ENCODE measurements around the gene EEF1AKMT3.
A peak's percentile ranks its signal among the peaks of the same experiment; 100 is the strongest.
"Not testable (repeated sequence)": the region's sequence is repeated elsewhere in the genome, so short reads cannot be mapped to it uniquely, and the experiment has no call there.

EEF1AKMT3 gene

DNA sequence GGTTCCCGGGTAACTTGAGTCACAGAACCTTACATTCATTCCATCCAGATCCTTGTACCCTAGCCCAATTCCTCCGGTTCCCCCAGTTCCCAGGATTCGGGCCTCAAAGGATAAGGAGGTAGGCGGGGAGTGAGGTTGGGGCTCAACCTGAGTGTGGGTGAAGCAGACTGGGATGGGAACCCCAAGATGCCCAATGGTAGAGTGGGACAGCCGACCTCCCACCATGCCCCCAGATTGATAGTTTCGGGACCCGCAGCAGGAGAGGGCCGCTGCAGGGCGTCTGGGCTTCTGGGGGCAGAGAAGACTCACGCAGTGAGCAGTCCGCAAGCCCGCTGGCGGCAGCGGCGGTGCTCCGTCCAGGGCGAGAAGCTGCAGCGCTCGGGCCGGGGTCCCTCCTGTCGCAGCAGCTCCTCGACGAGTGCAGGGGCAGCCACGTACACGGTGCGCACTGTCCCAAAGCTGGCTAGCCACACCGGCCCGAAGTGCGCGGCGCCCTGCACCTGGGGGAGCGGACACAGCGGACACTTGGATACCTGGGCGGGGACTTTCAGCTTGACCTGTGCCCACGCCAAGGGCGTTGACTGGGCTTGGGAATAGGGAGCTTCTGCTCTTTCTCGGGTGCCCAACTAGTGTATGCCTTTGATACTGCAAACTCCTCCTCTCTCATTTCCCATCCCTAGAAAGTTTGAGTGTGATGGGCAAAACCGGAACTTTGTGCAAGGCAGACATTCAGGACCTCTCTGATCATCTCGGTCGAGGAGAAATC is 6.5 kb upstream of the EEF1AKMT3 start:
- no peak for DNase-seq (ENCODE audit: low spot score)

- DNase-seq (ENCODE audit: low spot score), result no peak
These were observed 5.7 kb upstream of the EEF1AKMT3 start, which contains the start of gene CYP27B1 for GRCh38 chr12:57766464-57767304. TSS of gene CYP27B1 (minus strand) at chr12:57767078. CDS start at chr12:57767041, 37 bp downstream.

DNA sequence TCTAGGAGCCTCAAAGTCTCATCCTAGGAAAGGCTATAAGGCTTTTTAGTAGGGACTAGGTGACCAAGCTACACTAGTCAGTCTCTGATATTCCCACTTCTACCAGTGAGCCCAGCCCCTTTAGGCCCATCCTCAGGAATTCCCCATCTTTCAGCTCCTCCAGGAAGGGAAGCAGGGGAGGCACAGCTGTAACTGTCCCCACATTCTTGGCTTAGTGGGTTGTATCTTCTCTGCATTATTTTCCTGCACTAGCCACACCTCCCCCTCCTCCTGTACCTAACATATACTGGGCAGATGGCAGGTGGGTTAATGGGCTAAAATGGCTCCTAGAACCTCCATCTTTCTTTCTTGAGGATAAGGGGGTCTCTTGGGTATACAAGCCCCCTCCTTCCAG is 5.1 kb upstream of the EEF1AKMT3 start:
- no peak for DNase-seq (ENCODE audit: low spot score)

DNA sequence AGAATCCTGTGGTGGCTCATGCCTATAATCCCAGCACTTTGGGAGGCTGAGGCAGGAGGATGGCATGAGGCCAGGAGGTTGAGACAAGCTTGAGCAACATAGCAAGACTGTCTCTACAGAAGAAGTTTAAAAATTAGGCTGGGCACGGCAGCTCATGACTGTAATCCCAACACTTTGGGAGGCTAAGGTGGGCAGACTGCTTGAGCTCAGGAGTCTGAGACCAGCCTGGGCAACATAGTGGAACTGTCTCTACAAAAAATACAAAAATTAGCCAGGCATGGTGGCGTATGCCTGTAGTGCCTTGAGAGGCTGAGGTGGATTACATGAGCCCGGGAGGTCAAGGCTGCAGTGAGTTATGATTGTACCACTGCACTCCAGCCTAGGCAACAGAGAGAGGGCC is 4.5 kb upstream of the EEF1AKMT3 start:
- DNase-seq (ENCODE audit: low spot score), result no peak

DNA sequence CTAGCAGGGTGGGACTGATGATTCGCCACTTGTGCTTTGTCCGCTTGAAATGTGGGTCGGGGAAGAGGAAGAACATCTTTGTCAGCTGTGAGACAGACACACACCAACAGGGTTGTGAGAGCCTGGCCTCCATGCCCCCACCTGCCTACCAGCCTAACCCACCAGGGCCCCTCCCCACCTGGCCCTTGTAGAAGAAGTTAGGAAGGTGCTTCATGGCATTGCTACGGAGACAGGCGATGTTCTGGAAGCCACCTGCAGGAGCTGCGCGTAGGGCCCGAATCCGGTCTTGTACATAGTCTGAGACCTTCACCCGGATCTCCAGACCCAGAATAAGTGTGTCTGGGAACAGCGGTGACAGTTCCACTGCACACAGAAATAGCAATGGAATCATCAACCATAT is 2.8 kb upstream of the EEF1AKMT3 start:
- no peak for DNase-seq (ENCODE audit: low spot score)

- DNase-seq (ENCODE audit: low spot score), result no peak
These were observed 1.7 kb upstream of the EEF1AKMT3 start for GRCh38 chr12:57770734-57771133.

DNA sequence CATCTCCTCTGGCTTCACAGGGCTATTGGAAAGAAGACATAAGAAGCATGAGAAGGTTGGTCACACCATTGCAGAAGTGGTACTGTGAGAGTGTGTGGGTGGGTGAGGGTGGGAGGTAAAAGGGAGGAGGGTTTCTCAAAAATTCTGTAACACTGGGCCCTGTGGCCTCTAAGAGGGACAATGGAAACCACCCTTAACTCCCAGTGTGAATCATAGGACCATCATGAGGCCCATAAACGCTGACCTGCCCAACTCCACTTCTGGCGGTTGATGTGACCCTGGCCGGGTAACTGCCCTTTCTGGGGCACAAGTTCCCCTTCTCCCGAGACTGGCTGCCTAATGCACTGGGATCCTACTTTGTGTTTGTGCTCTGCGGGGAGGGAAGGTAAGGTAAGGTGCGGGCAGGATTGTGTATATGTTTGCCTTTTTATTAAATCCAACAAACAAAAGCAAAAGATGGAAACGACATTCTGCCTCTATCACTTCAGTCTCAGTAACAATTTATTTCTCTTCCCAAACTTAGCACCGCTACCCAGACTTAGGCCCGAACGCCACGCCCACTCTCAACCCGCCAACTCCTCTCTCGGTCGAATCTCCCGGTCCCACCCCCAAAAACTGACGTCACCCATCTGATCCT is 1.1 kb upstream of the EEF1AKMT3 start:
- DNase-seq (ENCODE audit: low spot score), result peak; percentile 84

GRCh38 chr12:57771873-57772428 is 463 bp upstream of the EEF1AKMT3 start, which contains the start of gene METTL1:
TSS of gene METTL1 (minus strand) at chr12:57772105. CDS start at chr12:57772083, 22 bp downstream.
- DNase-seq (ENCODE audit: low spot score), result peak; percentile 89

DNA sequence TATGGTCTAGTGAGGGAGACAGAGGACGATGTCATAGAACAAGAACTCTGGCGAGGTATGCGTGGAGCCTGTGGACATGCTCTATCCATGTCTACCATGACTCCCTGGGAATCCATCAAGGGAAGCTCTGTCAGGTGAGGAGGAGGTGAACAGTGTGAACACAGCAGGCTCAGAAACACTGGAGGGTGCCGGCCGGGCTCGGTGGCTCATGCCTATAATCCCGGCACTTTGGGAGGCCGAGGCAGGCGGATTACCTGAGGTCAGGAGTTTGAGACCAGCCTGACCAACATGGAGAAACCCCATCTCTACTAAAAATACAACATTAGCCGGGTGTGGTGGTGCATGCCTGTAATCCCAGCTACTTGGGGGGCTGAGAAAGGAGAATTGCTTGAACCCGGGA is 2.2 kb downstream of the EEF1AKMT3 start:
- not testable (repeated sequence) for DNase-seq (ENCODE audit: low spot score)

DNA sequence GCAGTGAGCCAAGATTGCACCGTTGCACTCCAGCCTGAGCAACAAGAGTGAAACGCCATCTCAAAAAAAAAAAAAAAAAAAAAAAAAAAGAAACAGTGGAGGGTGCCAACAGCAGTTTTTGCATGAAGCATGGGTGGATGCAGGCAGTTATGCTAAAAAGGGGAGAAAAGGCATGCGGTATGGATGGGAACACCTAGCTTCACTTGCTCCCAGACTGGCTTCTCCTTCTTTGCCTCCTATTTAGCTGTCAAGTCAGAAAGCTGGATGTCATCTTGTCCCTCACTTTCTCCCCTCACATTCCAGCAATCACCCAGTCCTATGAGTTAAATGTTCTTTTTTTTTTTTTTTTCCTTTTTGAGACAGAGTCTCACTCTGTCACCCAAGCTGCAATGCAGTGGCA is 2.6 kb downstream of the EEF1AKMT3 start:
- no peak for DNase-seq (ENCODE audit: low spot score)

DNA sequence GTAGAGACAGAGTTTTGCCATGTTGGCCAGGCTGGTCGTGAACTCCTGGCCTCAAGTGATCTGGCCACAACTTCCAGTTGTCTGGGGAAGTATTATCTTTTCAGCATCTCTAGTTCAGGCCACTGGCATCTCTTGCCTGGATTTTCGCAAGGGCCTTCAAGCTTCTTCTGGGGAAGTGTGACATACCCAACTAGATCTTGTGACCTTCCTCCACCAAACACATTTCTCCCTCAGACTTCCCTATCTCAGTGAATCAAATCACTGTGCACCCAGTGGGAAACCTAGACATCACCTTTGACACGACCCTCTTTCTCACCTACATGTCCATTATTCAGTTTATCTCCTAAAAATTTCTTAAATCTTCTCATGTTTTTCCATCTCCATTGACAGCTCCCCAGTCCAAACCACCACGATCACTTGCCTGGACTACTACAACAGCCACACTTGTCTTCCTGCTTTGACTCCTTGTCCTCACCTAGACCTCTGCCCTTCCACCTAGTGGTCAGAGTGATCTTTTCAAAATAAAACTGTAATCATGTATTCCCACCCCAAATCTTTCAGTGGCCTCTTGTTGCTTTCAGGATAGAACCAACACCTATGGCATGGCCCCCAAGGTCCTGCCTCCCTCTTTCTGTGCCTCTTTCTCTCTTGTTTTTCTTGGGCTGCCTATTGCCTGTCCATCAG is 3.3 kb downstream of the EEF1AKMT3 start:
- DNase-seq (ENCODE audit: low spot score), result no peak

GRCh38 chr12:57776247-57776587 is 3.8 kb downstream of the EEF1AKMT3 start:
- no peak for DNase-seq (ENCODE audit: low spot score)

GRCh38 chr12:57777367-57777766 is 5.0 kb downstream of the EEF1AKMT3 start:
- no peak for DNase-seq (ENCODE audit: low spot score)

GRCh38 chr12:57777911-57778310 is 5.5 kb downstream of the EEF1AKMT3 start:
- DNase-seq (ENCODE audit: low spot score), result no peak

GRCh38 chr12:57779736-57780135 is 7.3 kb downstream of the EEF1AKMT3 start:
- no peak for DNase-seq (ENCODE audit: low spot score)

DNA sequence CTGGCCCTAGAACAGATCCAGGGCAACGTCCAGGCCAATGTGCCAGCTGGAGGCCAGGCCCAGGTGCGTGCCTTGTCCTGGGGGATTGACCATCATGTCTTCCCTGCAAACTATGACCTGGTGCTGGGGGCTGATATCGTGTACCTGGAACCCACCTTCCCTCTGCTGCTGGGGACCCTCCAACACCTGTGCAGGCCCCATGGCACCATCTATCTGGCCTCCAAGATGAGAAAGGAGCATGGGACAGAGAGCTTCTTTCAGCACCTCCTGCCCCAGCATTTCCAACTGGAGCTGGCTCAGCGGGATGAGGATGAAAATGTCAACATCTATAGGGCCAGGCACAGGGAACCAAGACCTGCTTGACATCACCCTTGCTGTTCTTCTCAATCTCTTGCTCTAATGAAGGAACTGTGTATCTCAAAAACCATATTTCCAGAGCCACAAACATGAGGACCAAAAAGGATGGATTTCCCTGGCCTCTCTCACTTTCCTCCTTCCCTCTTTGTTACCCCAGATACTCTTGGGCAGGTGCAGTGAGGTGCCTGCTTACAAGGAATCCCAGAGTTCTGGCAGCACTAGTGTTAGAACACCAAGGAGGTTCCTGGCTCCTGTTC is 8.0 kb downstream of the EEF1AKMT3 start:
- DNase-seq (ENCODE audit: low spot score), result no peak

- no peak for DNase-seq (ENCODE audit: low spot score)
These were observed 8.8 kb downstream of the EEF1AKMT3 start for GRCh38 chr12:57781244-57781643.

DNA sequence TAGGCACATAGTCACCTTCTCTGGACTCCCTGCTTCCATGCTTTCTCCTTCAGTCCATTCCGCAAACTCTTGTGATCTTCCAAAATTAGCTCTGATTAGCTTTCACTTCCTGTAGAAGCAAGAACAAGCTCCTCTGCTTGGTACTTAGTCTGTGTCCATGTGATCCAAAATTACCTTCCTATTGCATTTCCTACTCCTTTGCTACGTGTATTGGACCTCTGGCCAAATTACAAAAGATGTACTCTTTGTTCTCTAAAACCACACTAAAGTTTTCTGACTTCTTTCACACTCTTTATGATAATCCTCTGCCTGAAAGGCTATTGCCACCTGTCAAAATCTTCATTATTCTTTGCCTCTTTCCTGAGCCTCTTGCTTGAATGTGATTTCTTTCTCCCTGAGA is 9.4 kb downstream of the EEF1AKMT3 start:
- no peak for DNase-seq (ENCODE audit: low spot score)

DNA sequence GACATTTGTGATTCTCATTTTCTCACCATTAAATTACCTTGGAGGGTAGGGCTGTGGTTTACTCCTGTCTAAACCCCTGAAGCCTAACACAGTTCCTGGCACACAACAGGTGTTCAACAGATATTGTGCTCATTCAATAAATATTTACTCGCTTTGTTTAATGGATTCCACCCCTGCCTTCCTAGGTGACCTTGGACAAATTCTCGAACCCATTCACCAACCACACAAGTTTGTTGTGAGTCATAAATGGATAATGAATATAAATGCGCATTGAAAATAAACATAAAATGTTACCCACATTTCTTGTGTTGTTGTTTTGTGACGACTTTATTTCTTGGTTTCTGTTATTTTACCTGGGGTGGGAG is 9.8 kb downstream of the EEF1AKMT3 start:
- DNase-seq (ENCODE audit: low spot score), result no peak

- DNase-seq (ENCODE audit: low spot score), result peak; percentile 82
These were observed 10.4 kb downstream of the EEF1AKMT3 start, which contains the start of gene TSFM for GRCh38 chr12:57782608-57783465. TSS of gene TSFM (plus strand) at chr12:57782787. CDS start at chr12:57782802, 15 bp downstream.

Data from germinal center (tissue), 1 donor.